Stomach (tissue), 4 donors: ENCODE data around the gene CELF4.

ENCODE experiments used
- CTCF ChIP-seq, 7 experiments: fragments of 450-650 bp in 4 of 7; fragments of 200-600 bp in 3 of 7; sonication (generic) in 3 of 7; IDR thresholded peaks; one replicate each; pipeline ENCODE4 v1.5.1; 2016 to 2019; ENCODE audit warnings: antibody characterized with exemption in 7 of 7, control low read depth in 2 of 7, mild to moderate bottlenecking in 1 of 7
- POLR2A ChIP-seq, 4 donors: fragments of 450-650 bp; IDR thresholded peaks; one replicate each; pipeline ENCODE4 v1.6.1; 2016; ENCODE audit warnings: antibody characterized with exemption in 4 of 4, control low read depth in 2 of 4, mild to moderate bottlenecking in 1 of 4, moderate library complexity in 1 of 4

- no peak for TF ChIP-seq CTCF (IDR thresholded peaks at IDR 0.05)
- no peak for TF ChIP-seq POLR2A (IDR thresholded peaks at IDR 0.05)
Measured at GRCh38 chr18:37529863-37530262, 35.7 kb downstream of the CELF4 start.
